HEK293 (cell line): ENCODE measurements around the gene ATP8A2.

Source experiments
- CTCF ChIA-PET: fragments of 350-600 bp; formaldehyde crosslinking; extraction: SDS; loops from one replicate; lab custom pipeline; 2021; ENCODE audit warnings: antibody characterized with exemption; lab: Yijun Ruan, JAX
- POLR2A ChIA-PET: fragments of 300-600 bp; formaldehyde crosslinking; extraction: SDS; loops from one replicate; lab custom pipeline; 2020; ENCODE audit warnings: antibody characterized with exemption, inconsistent platforms; lab: Yijun Ruan, JAX
- H3K27ac ChIP-seq: fragments of 200-500 bp; sonication (Bioruptor generic); 2 replicates; pipeline ENCODE4 v1.5.1; 2014; ENCODE audit warnings: low read depth, low read length, control low read depth, inconsistent platforms; ENCODE audit errors: extremely low read depth
- H3K36me3 ChIP-seq, 2 experiments: fragments of 200-500 bp in 1 of 2; sonication (Bioruptor generic) in 1 of 2; 1 replicate in 1 of 2; 2 replicates in 1 of 2; pipeline ENCODE4 v1.5.1; 2014 to 2017; ENCODE audit warnings: inconsistent platforms in 2 of 2, low read length in 2 of 2; ENCODE audit not compliant: control insufficient read depth in 2 of 2, insufficient read depth in 1 of 2
- H3K4me1 ChIP-seq: fragments of 200-500 bp; sonication (Bioruptor generic); 2 replicates; pipeline ENCODE4 v1.5.1; 2014; ENCODE audit warnings: mild to moderate bottlenecking, low read length, inconsistent platforms; ENCODE audit not compliant: control insufficient read depth, insufficient read depth
- H3K4me3 ChIP-seq: 2 replicates; pipeline ENCODE4 v1.5.1; 2011; ENCODE audit warnings: low read depth, mild to moderate bottlenecking, control low read depth, low read length, moderate library complexity
- H3K9me3 ChIP-seq: fragments of 200-500 bp; sonication (Bioruptor generic); 2 replicates; pipeline ENCODE4 v1.5.1; 2014; ENCODE audit warnings: low read depth, low read length, inconsistent platforms; ENCODE audit not compliant: control insufficient read depth, insufficient read depth
- HOXD13 ChIP-seq: sonication (generic); formaldehyde crosslinking; IDR thresholded peaks from 2 replicates; pipeline ENCODE4 v1.8.0; 2022; ENCODE audit warnings: missing genetic modification reagents, borderline replicate concordance
- IKZF3 ChIP-seq: fragments of 450-650 bp; IDR thresholded peaks from 2 replicates; pipeline ENCODE4 v1.5.0; 2018; ENCODE audit warnings: missing biosample characterization, mild to moderate bottlenecking, missing genetic modification characterization, moderate library complexity
- MEIS1 ChIP-seq: sonication (generic); formaldehyde crosslinking; IDR thresholded peaks from 2 replicates; pipeline ENCODE4 v1.8.1; 2022; ENCODE audit warnings: missing genetic modification reagents, mild to moderate bottlenecking, borderline replicate concordance
- OSR2 ChIP-seq: fragments of 450-650 bp; formaldehyde crosslinking; IDR thresholded peaks from 2 replicates; pipeline ENCODE4 v1.5.1; 2016; ENCODE audit warnings: missing biosample characterization, missing genetic modification characterization
- PRDM4 ChIP-seq: fragments of 450-650 bp; formaldehyde crosslinking; IDR thresholded peaks from 2 replicates; pipeline ENCODE4 v1.5.1; 2017; ENCODE audit warnings: missing biosample characterization, missing genetic modification characterization
- PRDM6 ChIP-seq: fragments of 450-650 bp; formaldehyde crosslinking; IDR thresholded peaks from 2 replicates; pipeline ENCODE4 v1.5.1; 2017; ENCODE audit warnings: missing biosample characterization, missing genetic modification characterization
- SCRT1 ChIP-seq: fragments of 450-650 bp; formaldehyde crosslinking; IDR thresholded peaks from 2 replicates; pipeline ENCODE4 v1.5.1; 2016; ENCODE audit warnings: missing biosample characterization, missing genetic modification characterization, borderline replicate concordance
- ZBTB20 ChIP-seq: fragments of 450-650 bp; formaldehyde crosslinking; IDR thresholded peaks from 2 replicates; pipeline ENCODE4 v1.5.1; 2016; ENCODE audit warnings: missing biosample characterization, missing genetic modification characterization
- ZFP69B ChIP-seq: fragments of 450-650 bp; formaldehyde crosslinking; IDR thresholded peaks from 2 replicates; pipeline ENCODE4 v1.5.1; 2016; ENCODE audit warnings: missing biosample characterization, missing genetic modification characterization
- ZNF292 ChIP-seq: fragments of 450-650 bp; formaldehyde crosslinking; IDR thresholded peaks from 2 replicates; pipeline ENCODE4 v1.5.1; 2016; ENCODE audit warnings: low read depth, missing biosample characterization, missing genetic modification characterization, borderline replicate concordance
- ZNF473 ChIP-seq: fragments of 450-650 bp; formaldehyde crosslinking; IDR thresholded peaks from 2 replicates; pipeline ENCODE4 v1.5.1; 2017; ENCODE audit warnings: missing biosample characterization, missing genetic modification characterization
- ZNF510 ChIP-seq: fragments of 450-650 bp; formaldehyde crosslinking; IDR thresholded peaks from 2 replicates; pipeline ENCODE4 v1.5.1; 2018; ENCODE audit warnings: mild to moderate bottlenecking, missing genetic modification characterization, missing biosample characterization; ENCODE audit not compliant: insufficient replicate concordance
- ZNF548 ChIP-seq: fragments of 450-650 bp; formaldehyde crosslinking; IDR thresholded peaks from 2 replicates; pipeline ENCODE4 v1.5.1; 2016; ENCODE audit warnings: missing biosample characterization, missing genetic modification characterization
- ZNF549 ChIP-seq: fragments of 450-650 bp; IDR thresholded peaks from 2 replicates; pipeline ENCODE4 v1.5.1; 2018; ENCODE audit warnings: missing biosample characterization, missing genetic modification characterization, mild to moderate bottlenecking, inconsistent platforms, moderate library complexity
- ZNF571 ChIP-seq: fragments of 450-650 bp; formaldehyde crosslinking; IDR thresholded peaks from 2 replicates; pipeline ENCODE4 v1.5.0; 2017; ENCODE audit warnings: missing biosample characterization, missing genetic modification characterization
- ZNF837 ChIP-seq: fragments of 450-650 bp; formaldehyde crosslinking; IDR thresholded peaks from 2 replicates; pipeline ENCODE4 v1.5.1; 2016; ENCODE audit warnings: missing biosample characterization, missing genetic modification characterization
- TF ChIP-seq, protein P1 (sequence below): fragments of 450-650 bp; formaldehyde crosslinking; IDR thresholded peaks from 2 replicates; pipeline ENCODE4 v1.5.1; 2016; ENCODE audit warnings: missing biosample characterization, missing genetic modification characterization
- TF ChIP-seq, protein P2 (sequence below): fragments of 450-650 bp; formaldehyde crosslinking; IDR thresholded peaks from 2 replicates; pipeline ENCODE4 v1.5.1; 2016; ENCODE audit warnings: missing biosample characterization, missing genetic modification characterization

Gene ATP8A2

DNA sequence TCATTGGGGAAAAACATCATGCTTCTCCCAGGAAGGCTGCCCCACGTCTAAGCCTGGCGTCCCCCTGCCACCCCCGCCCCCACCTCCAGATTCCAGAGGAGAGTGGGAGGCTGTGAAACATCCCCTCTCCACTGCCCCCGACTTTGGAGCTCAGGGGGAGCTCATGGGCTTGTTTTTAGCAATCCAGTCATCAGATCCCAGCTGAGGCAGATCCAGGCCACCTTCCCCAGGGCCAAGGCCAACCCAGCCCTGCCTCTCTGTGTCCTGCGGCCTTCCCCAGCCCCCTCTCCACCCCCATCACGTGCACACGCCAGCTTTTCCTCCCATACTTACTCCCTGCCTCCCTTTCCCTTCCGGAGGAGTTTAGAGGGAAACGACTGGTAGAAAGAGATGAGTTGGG is 641.2 kb downstream of the ATP8A2 start (continued):
- no peak for TF ChIP-seq PRDM6 (tag by site-specific recombination)

GRCh38 chr13:26015271-26016125 is 643.7 kb downstream of the ATP8A2 start:
- H3K9me3 ChIP-seq = no peaks in the 10 kb centered on the region
- H3K27ac ChIP-seq = no peak overlapping the region
- ChIA-PET CTCF (no interaction called here), POLR2A (no interaction called here)
- peaks cover 5% of the 10 kb centered on the region; the same call in 1 of the 2 replicates for H3K4me1 ChIP-seq
- TF ChIP-seq ZFP69B (no peak), ZNF837 (tag by site-specific recombination) (no peak), MEIS1 (no peak), ZNF292 (tag by site-specific recombination) (no peak), PRDM4 (tag by site-specific recombination) (no peak), ZNF549 (tag by site-specific recombination) (no peak), IKZF3 (no peak), HOXD13 (CRISPR knock-in tag) (no peak), OSR2 (tag by site-specific recombination) (no peak), ZNF571 (tag by site-specific recombination) (no peak), ZNF548 (tag by site-specific recombination) (no peak), SCRT1 (tag by site-specific recombination) (no peak), ZBTB20 (tag by site-specific recombination) (no peak), ZNF473 (tag by site-specific recombination) (no peak), ZNF510 (tag by site-specific recombination) (no peak)
- TF ChIP-seq, protein P1, sequence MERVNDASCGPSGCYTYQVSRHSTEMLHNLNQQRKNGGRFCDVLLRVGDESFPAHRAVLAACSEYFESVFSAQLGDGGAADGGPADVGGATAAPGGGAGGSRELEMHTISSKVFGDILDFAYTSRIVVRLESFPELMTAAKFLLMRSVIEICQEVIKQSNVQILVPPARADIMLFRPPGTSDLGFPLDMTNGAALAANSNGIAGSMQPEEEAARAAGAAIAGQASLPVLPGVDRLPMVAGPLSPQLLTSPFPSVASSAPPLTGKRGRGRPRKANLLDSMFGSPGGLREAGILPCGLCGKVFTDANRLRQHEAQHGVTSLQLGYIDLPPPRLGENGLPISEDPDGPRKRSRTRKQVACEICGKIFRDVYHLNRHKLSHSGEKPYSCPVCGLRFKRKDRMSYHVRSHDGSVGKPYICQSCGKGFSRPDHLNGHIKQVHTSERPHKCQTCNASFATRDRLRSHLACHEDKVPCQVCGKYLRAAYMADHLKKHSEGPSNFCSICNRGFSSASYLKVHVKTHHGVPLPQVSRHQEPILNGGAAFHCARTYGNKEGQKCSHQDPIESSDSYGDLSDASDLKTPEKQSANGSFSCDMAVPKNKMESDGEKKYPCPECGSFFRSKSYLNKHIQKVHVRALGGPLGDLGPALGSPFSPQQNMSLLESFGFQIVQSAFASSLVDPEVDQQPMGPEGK = no peak
- TF ChIP-seq, protein P2, sequence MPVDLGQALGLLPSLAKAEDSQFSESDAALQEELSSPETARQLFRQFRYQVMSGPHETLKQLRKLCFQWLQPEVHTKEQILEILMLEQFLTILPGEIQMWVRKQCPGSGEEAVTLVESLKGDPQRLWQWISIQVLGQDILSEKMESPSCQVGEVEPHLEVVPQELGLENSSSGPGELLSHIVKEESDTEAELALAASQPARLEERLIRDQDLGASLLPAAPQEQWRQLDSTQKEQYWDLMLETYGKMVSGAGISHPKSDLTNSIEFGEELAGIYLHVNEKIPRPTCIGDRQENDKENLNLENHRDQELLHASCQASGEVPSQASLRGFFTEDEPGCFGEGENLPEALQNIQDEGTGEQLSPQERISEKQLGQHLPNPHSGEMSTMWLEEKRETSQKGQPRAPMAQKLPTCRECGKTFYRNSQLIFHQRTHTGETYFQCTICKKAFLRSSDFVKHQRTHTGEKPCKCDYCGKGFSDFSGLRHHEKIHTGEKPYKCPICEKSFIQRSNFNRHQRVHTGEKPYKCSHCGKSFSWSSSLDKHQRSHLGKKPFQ (tag by site-specific recombination) = no peak
- no peak overlapping the region for H3K4me3 ChIP-seq
- H3K36me3 ChIP-seq = no peaks in the 10 kb centered on the region
